ENCODE results near the gene HACE1. TPM values are rescaled to one million over a fixed set of nuclear protein-coding genes. Genes with fewer than 3 reads are reported as not detected.

HACE1 gene
- total RNA-seq, 4 donors from 2014 or later = 6.1 to 17.7 (median 11.2) TPM

- no peaks in the 10 kb centered on the region for H3K36me3 ChIP-seq
- H3K27me3 ChIP-seq = no peaks in the 10 kb centered on the region
- H3K4me1 ChIP-seq = no peaks in the 10 kb centered on the region
- DNase-seq = no peak
- H3K9me3 ChIP-seq = no peaks in the 10 kb centered on the region
- WGBS, 2 donors = 82 to 97% methylated on average over 1 of the region's 1 CpG
- H3K27ac ChIP-seq = no peak overlapping the region
- H3K4me3 ChIP-seq = no peak overlapping the region
- TF ChIP-seq POLR2A (IDR thresholded peaks at IDR 0.05) (no peak), CTCF (IDR thresholded peaks at IDR 0.05) (no peak)
- intact Hi-C loops (cut with DNase I) = no loop called here
These were observed 167.7 kb downstream of the HACE1 start for GRCh38 chr6:104692008-104692407.

- 68 to 77% methylated on average over 3 of the region's 3 CpGs for WGBS, 2 donors
- DNase-seq = no peak
- TF ChIP-seq CTCF (IDR thresholded peaks at IDR 0.05) (no peak), POLR2A (IDR thresholded peaks at IDR 0.05) (no peak)
- Histone ChIP-seq H3K4me1 (no peaks in the 10 kb centered on the region), H3K36me3 (no peaks in the 10 kb centered on the region), H3K4me3 (no peak overlapping the region), H3K9me3 (no peaks in the 10 kb centered on the region), H3K27me3 (no peaks in the 10 kb centered on the region), H3K27ac (no peak overlapping the region)
- intact Hi-C loops (cut with DNase I) = no loop called here
These were observed 170.0 kb downstream of the HACE1 start for GRCh38 chr6:104689551-104690205.

- H3K36me3 ChIP-seq = no peaks in the 10 kb centered on the region
- 60 to 67% methylated on average over 3 of the region's 3 CpGs for WGBS, 2 donors
- no peak for DNase-seq
- H3K27me3 ChIP-seq = no peaks in the 10 kb centered on the region
- TF ChIP-seq POLR2A (IDR thresholded peaks at IDR 0.05) = no peak
- no peak for TF ChIP-seq CTCF (IDR thresholded peaks at IDR 0.05)
- no peaks in the 10 kb centered on the region for H3K9me3 ChIP-seq
- no peak overlapping the region for H3K4me3 ChIP-seq
- intact Hi-C loops (cut with DNase I) = no loop called here
- no peaks in the 10 kb centered on the region for H3K4me1 ChIP-seq
- H3K27ac ChIP-seq = no peak overlapping the region
These were observed 171.3 kb downstream of the HACE1 start for GRCh38 chr6:104688283-104688969.

- DNase-seq = no peak
- Histone ChIP-seq H3K27me3 (no peaks in the 10 kb centered on the region), H3K27ac (no peak overlapping the region), H3K4me3 (no peak overlapping the region), H3K4me1 (no peaks in the 10 kb centered on the region), H3K9me3 (no peaks in the 10 kb centered on the region), H3K36me3 (no peaks in the 10 kb centered on the region)
- 79% methylated on average over 6 of the region's 6 CpGs for WGBS, 2 donors
- intact Hi-C loops (cut with DNase I) = no loop called here
- TF ChIP-seq CTCF (IDR thresholded peaks at IDR 0.05) (no peak), POLR2A (IDR thresholded peaks at IDR 0.05) (no peak)
These were observed 173.1 kb downstream of the HACE1 start for GRCh38 chr6:104686550-104687175.

GRCh38 chr6:104685871-104686549, 173.7 kb downstream of the HACE1 start:
- TF ChIP-seq CTCF (IDR thresholded peaks at IDR 0.05) (no peak), POLR2A (IDR thresholded peaks at IDR 0.05) (no peak)
- Histone ChIP-seq H3K36me3 (no peaks in the 10 kb centered on the region), H3K4me3 (no peak overlapping the region), H3K9me3 (no peaks in the 10 kb centered on the region), H3K27me3 (no peaks in the 10 kb centered on the region), H3K27ac (no peak overlapping the region), H3K4me1 (no peaks in the 10 kb centered on the region)
- intact Hi-C loops (cut with DNase I) = no loop called here
- 50 to 63% methylated on average over 6 of the region's 6 CpGs for WGBS, 2 donors
- DNase-seq = no peak

Data from esophagus squamous epithelium (tissue), 5 donors.